Posterior vena cava (tissue), 2 donors: Measurements from ENCODE around the gene UBALD2. TPM values are rescaled to one million over a fixed set of nuclear protein-coding genes. Genes with fewer than 3 reads are reported as not detected.
"Not testable (repeated sequence)": the region's sequence is repeated elsewhere in the genome, so short reads cannot be mapped to it uniquely, and the experiment has no call there.

ENCODE experiments used
- DNase-seq: peaks from one replicate; pipeline ENCODE4 v3.0.0-alpha.2; 2020; ENCODE audit warnings: low spot score
- intact Hi-C, 2 donors: fragments of 100-400 bp; cut with DNase I; formaldehyde crosslinking; loops; one replicate each; pipeline versions ENCODE4 v1.14.1 to v1.14.2; 2022 to 2023
- total RNA-seq, 2 donors: library from RNA; stranded (reverse); fragmentation: NEBNext Ultra II Directional; extraction: Animal tissue kit (Norgen Biotek cat#: 25700); gene quantifications; one replicate each; pipeline ENCODE4 v1.2.1, GENCODE V29; 2021
- donor health status: DM: yes; HTN: yes; CAD: no.
- donor health status: DM: yes; HTN: yes; CAD: no.

UBALD2 gene
- total RNA-seq, 2 donors from 2014 or later, result 21.7 to 22.5 TPM

- intact Hi-C loops, result no loop called here
Measured at GRCh38 chr17:76243826-76244679, 21.1 kb upstream of the UBALD2 start.

GRCh38 chr17:76244721-76245120 lies 20.4 kb upstream of the UBALD2 start:
- intact Hi-C loops, result not testable (repeated sequence)

More at GRCh38 chr17:76243826-76244679, 21.1 kb upstream of the UBALD2 start:
- no peak for DNase-seq

GRCh38 chr17:76246080-76247066 lies 18.8 kb upstream of the UBALD2 start:
- intact Hi-C loops, result no loop called here
- no peak for DNase-seq

More at GRCh38 chr17:76244721-76245120, 20.4 kb upstream of the UBALD2 start:
- not testable (repeated sequence) for DNase-seq

- no peak for DNase-seq
- intact Hi-C loops, result no loop called here
Measured at GRCh38 chr17:76247304-76247703, 17.8 kb upstream of the UBALD2 start.

- intact Hi-C loops, result no loop called here
- DNase-seq, result no peak
Measured at GRCh38 chr17:76248013-76248782, 16.9 kb upstream of the UBALD2 start.

GRCh38 chr17:76250141-76250540 lies 15.0 kb upstream of the UBALD2 start:
- intact Hi-C loops, result loop anchor here in 1 of 2 donors (2.0 to 5.0 kb wide), 2 partner anchors 27 to 478 kb away; no protein-coding TSS in a partner anchor
- DNase-seq, result no peak

GRCh38 chr17:76251478-76252039 lies 13.6 kb upstream of the UBALD2 start:
- no peak for DNase-seq
- intact Hi-C loops, result loop anchor here in 1 of 2 donors (2.0 to 5.0 kb wide), 2 partner anchors 25 to 479 kb away; no protein-coding TSS in a partner anchor

- intact Hi-C loops, result loop anchor here in 1 of 2 donors (5.0 kb wide), 1 partner anchor 480 kb away; no protein-coding TSS in a partner anchor
- DNase-seq, result peak; percentile 92
Measured at GRCh38 chr17:76252040-76252954, 12.9 kb upstream of the UBALD2 start.

- not testable (repeated sequence) for DNase-seq
- intact Hi-C loops, result loop anchor here in 1 of 2 donors (5.0 kb wide), 1 partner anchor 481 kb away; no protein-coding TSS in a partner anchor
Measured at GRCh38 chr17:76252967-76253766, 12.0 kb upstream of the UBALD2 start.

GRCh38 chr17:76253841-76254240 lies 11.3 kb upstream of the UBALD2 start:
- intact Hi-C loops, result loop anchor here in 1 of 2 donors (5.0 kb wide), 1 partner anchor 482 kb away; no protein-coding TSS in a partner anchor
- DNase-seq, result no peak

GRCh38 chr17:76254275-76254674 lies 10.9 kb upstream of the UBALD2 start:
- DNase-seq, result no peak
- intact Hi-C loops, result loop anchor here in 1 of 2 donors (5.0 kb wide), 1 partner anchor 482 kb away; no protein-coding TSS in a partner anchor

GRCh38 chr17:76255801-76256429 lies 9.2 kb upstream of the UBALD2 start:
- intact Hi-C loops, result loop anchor here in 1 of 2 donors (1.0 kb wide), 1 partner anchor 34 kb away; no protein-coding TSS in a partner anchor
- DNase-seq, result peak; percentile 35

GRCh38 chr17:76256430-76257050 lies 8.6 kb upstream of the UBALD2 start:
- intact Hi-C loops, result not testable (repeated sequence)
- peak; percentile 36 for DNase-seq

- intact Hi-C loops, result loop anchor here in 1 of 2 donors (2.0 kb wide), 1 partner anchor 287 kb away; no protein-coding TSS in a partner anchor
- no peak for DNase-seq
Measured at GRCh38 chr17:76260220-76260619, 4.9 kb upstream of the UBALD2 start.

- intact Hi-C loops, result loop anchor here in 1 of 2 donors (2.0 kb wide), 1 partner anchor 288 kb away; no protein-coding TSS in a partner anchor
- no peak for DNase-seq
Measured at GRCh38 chr17:76260669-76261068, 4.5 kb upstream of the UBALD2 start.
